RCC 7860 (cell line): ENCODE measurements around the gene KIF16B.

Source experiments
- DNase-seq: peaks from one replicate; pipeline ENCODE4 v3.0.0-alpha.2; 2015; ENCODE audit warnings: low spot score
- FAIRE-seq: peaks from 2 replicates; lab custom pipeline; 2012; peaks lifted over from hg19 to GRCh38; lab: Jason Lieb, UNC

Gene KIF16B, protein sequence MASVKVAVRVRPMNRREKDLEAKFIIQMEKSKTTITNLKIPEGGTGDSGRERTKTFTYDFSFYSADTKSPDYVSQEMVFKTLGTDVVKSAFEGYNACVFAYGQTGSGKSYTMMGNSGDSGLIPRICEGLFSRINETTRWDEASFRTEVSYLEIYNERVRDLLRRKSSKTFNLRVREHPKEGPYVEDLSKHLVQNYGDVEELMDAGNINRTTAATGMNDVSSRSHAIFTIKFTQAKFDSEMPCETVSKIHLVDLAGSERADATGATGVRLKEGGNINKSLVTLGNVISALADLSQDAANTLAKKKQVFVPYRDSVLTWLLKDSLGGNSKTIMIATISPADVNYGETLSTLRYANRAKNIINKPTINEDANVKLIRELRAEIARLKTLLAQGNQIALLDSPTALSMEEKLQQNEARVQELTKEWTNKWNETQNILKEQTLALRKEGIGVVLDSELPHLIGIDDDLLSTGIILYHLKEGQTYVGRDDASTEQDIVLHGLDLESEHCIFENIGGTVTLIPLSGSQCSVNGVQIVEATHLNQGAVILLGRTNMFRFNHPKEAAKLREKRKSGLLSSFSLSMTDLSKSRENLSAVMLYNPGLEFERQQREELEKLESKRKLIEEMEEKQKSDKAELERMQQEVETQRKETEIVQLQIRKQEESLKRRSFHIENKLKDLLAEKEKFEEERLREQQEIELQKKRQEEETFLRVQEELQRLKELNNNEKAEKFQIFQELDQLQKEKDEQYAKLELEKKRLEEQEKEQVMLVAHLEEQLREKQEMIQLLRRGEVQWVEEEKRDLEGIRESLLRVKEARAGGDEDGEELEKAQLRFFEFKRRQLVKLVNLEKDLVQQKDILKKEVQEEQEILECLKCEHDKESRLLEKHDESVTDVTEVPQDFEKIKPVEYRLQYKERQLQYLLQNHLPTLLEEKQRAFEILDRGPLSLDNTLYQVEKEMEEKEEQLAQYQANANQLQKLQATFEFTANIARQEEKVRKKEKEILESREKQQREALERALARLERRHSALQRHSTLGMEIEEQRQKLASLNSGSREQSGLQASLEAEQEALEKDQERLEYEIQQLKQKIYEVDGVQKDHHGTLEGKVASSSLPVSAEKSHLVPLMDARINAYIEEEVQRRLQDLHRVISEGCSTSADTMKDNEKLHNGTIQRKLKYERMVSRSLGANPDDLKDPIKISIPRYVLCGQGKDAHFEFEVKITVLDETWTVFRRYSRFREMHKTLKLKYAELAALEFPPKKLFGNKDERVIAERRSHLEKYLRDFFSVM (N-terminal part only)

DNA sequence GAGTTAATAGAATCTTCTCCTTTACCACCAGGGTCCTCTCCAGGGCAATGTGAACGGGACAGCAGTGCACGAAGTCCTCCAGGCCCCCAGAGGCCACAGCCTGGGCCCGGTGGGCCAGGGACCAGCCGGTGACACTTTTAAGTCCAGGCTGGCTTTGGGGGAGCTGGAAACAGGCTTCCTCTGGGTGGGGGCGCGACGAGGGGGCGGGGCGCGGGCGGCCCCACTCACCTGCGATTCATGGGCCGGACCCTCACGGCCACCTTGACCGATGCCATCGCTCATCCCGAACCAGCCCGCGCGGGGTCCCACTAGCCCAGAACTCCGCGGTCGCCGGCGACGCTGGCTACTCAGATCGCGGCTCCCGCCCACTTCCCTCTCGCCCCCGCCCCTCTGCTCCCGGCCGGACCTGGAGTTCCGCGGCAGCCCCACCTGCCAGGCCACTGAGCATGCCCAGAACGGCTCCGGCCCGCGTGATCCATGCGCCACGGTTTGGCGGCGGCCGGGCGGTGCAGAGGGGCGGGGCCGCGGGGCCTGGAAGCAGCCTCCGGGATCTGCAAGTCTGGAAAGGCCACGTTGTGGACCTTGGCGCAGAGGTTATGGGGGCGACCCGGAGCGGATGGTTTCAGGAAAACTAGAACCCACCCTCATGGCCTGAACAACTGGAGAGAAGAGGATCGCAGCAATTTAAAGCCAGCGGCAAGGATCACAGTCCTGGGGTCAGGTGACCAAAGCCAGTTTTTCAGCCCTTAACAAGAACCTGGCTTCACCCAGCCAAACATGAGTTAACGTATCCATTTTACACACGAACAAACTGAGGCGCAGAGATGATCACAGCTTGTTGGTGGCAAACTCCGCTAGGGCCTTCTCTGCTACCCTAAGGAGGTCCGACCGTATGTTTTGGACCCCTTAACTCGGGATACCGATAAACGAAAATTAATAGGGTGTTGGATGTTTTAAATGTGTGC, at the start of gene KIF16B:
Gene KIF16B (minus strand): TSS at position 448 of the 965 bp plus-strand sequence. CDS start 173 bp downstream, at position 275.
- DNase-seq (peak; percentile 67), FAIRE-seq (no peak)

DNA sequence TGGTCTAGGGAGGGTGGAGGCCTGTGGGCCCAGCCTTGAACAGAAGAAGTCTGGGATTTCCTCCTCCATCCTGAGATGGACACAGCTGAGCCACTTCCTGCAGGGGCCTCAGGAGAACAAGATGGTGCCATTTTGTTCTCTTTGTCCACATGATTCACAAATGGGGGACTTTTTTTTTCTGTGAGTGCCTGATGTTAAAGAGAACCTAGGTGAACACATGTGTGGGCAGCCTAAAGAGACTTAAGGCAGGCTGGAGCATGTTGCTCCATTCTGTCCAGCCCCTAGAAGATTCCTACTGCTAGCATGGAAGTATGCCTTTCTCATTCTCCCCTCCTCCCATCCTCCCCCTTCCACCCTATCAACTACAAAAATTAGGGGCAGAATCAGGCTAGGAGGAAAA, 49.3 kb upstream of the KIF16B start:
- no peak for DNase-seq
- FAIRE-seq, result no peak

DNA sequence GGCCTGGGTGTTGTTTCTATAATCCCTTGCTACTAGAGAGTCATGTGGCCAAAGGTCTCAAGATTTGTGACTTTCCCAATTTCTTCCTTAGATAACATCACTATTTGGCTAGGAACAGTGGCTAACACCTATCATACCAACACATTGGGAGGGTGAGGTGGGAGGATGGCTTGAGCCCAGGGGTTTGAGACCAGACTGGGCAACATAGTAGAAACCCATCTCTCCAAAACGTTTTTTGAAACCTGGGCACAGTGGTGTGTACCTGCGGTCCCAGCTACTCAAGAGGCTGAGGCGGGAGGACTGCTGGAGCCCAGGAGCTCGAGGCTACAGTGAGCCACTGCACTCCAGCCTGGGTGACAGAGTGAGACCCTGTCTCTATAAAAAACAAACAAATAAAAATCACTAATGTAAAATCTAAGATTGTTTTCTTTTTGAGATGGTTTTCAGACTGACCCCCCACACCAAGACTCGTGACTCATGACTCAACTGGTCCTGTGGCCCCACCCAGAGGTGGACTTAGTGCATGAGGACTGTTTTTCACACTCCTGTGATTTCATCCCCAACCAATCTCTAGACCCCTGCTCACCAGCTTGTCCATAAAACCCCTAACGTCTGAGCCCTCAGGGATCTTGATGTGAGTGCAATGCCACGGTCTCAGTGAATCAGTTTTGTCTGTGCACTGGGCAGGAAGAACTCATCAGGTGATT, 48.3 kb upstream of the KIF16B start:
- FAIRE-seq (no peak), DNase-seq (no peak)

DNA sequence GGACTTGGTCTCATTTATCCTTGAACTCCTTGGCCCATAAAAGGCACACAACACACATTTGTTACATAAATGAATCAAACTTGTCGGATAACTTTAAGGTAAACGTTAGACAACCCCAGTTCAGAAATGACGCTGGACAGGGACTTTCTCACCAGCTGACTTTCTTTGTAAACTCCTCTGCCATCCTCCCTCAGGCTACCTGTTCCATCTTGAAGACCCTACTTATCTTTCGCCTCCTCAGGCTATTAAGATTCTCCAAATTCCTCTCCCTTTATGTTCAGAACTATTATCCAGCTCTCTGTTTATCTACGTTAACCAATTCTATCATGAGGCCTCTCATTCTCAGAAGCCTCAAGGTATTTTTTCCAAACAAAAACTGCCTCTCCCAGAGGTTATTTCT, 47.7 kb upstream of the KIF16B start:
- DNase-seq, result no peak
- no peak for FAIRE-seq

DNA sequence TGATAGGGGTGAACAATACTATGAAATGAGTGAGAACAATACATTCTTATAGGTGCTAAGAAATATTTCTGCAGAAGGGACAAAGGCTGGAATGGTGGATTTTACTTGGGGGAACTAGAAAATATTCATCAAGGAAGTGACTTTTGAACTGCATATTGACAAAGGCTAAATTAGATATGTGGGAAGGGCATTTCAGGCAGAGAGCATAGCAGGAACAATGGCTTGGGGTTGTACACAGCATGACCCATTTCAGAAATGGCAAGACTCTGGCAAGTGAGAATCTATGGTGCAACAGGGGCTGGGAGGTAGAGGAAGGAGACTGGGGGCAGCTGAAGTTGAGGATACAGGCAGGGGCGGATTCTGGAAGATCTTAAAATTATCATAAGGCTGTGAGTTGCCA, 46.7 kb upstream of the KIF16B start:
- FAIRE-seq, result no peak
- no peak for DNase-seq

DNA sequence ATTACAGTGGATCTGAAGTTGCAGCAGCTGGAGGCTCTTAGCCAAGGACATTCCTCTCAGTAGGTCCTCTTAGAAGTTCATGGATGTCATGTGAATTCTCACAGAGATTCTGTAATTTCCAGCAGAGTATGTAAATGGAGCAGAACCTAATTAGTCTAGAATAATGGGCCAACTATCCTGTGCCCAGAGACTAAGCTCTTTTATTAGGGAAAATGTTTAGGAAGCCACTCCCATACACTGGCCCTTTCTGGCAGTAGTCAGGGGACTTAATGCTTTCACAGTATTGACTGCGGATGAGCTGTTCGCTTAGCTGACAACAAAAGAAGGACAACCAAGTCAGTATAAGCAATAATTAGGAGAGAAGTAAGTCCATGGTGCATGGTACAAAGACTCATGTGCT, 43.8 kb upstream of the KIF16B start:
- FAIRE-seq (no peak), DNase-seq (no peak)

DNA sequence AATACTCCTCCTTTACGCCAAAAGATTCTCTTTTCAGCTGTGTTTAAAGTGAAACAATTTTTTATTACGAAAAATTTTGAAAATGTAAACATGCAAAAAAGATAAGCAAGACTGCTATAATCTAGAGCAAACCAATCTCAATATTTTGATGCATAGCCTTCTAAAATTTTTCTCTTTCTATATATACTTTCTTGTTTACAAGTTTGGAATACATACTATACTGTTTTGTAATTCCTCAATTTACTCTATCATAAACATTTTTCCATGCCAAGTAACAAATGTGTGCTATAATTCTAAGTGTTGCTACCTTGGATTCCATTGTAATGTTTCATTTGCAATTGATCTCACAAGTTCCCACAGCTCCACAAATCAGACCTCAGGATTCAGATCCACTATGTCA, 43.1 kb upstream of the KIF16B start:
- FAIRE-seq, result no peak
- DNase-seq, result no peak

DNA sequence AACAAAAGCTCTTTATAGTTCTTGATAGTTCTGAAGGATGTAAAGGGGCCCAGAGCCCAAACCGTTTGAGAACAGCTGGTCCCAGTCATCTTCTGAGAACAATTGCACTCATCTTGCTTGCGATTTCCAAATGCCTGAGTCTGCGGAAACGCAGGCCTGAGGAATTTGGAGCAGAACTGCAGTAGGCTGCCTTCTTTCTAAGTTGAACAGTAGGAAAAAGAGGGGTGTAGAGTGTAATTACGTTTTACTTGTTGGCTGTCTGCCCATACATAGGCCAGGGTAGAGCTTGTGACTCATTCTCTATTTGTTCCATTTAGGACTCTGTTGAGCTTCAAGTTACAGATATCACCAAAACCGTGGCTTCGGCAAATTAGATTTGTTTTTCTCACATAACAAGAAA, 42.0 kb upstream of the KIF16B start:
- no peak for DNase-seq
- FAIRE-seq, result no peak

DNA sequence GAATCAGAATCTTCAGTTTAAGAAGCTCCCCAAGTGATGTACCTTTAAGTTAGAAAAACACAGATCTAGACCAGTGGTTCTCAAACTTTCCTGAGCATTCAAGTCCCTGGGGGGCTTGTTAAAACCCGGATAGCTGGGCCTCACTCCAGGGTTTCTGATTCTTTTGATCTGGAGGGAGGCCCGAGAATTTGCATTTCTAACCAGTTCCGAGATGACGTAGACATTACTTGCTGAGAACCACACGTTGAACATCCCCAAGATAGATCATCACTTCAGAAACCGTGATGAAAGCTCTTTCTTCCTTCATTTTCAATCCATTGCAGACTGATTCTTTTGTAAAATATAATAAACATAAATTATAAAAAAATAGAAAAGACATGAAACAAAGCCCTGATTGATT, 40.7 kb upstream of the KIF16B start:
- FAIRE-seq (no peak), DNase-seq (no peak)

DNA sequence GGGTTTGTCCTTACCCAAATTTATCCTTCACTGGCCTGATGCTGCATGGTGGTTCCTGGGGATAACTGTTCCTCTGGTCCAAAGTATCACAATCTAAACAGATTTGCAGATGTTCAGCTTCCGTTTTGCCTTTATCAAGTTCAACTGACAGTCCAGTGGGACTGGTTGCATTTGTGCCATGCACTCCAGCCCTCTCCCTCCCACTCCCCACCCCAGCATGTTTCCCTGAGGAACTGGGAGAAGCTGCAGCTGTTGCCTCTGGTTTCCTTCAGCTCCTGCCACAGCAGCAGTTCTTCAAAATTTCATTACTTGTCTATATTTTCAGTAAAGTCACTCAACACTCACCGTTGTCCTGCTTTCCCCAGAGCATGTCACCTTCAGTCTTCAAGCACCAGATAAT, 39.5 kb upstream of the KIF16B start:
- DNase-seq, result no peak
- no peak for FAIRE-seq

DNA sequence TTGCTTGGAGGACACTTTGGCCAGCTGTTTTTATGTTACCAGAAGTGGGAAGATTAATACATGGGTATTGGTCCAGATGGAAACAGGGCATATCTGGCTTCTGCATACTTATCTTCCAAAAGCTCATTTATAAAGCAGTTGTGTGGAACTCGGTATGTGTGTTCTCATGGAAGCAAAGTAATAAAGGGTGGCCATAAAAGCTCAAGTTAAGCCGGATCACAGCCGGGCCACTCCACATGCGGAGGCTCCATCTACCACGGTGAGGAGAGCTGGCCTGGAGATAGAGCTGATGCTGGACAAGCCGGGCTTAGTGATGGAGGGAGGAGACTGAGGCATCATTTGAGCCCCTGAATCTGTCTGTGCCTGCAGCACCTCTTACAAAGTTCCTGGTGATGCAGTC, 38.6 kb upstream of the KIF16B start:
- FAIRE-seq (no peak), DNase-seq (no peak)

DNA sequence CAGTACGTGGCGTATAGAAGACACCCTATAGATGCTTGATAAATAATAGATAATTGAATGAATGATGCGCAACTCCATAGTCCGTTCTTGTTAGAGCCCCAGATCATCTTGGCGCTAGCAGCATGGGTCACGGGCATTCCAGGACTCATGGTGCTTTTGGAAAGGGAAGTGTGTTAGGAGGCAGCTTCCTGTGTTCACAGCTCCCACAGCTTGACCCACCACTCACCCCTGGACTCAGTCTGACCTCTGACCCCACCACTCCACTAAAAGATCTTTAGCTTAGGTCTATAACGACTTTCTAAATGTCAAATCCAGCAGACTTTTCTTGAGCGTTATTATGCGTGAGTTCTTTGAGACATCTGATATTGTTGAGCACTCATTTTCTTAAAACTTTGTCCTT, 35.8 kb upstream of the KIF16B start:
- no peak for DNase-seq
- FAIRE-seq, result no peak

DNA sequence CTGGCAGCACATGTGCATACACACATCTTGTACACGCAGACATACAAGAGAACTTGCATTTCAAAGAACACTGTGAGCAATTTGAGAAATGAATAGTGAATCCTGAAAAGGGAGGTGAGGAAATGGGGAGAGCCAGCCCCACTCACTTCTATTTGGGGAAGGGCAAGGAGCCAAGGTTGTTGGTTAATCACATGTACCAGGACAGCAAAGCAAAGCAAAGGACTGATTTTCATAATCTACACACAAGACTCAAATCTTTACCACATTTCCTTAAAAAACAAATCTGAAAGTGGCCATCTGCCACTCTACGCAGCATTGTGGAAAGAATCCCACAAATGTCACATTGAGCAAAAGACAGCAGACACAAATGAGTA, 35.0 kb upstream of the KIF16B start:
- FAIRE-seq (no peak), DNase-seq (no peak)

DNA sequence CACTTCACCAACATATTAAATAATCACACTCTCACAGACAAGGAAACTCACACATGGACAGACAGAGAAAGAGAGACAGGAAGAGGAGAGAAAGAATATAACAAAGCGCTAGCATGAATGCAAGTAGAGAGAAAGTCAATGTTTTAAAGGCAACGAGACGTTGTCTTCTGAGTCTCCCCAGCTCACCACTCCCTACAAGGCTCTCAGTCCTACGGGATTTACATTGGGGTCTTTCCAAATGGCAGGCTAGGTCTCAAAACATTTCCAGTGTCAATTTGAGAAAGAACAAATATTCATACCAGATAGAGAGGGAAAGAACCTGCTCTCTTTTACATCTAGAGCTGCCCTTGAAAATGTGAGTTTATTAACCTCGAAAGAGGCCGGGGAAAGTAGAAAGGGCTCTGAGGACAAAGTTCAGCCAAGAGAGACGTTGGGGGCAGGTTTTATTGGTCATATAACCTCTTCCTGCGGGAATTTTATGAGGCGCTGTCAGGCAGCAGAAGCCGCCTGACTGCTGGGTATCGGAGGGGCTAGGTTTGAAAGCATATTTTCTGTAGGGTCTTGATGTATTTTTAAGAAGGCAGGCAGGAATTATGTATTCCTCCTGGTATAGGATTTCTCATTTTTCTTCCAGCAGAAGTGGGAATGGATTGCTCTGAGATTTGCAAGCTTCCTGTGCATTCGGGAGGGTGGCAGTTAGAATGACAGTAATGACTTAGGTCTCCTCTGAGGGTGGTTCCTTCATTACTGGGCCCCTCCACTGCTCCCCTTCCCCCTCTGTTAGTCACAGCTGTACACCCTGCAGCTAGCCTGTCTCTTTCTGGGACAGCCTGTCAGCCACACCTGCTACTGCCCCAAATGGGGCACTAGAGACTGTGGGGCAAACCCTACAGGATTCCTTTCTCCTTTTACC, 34.4 kb upstream of the KIF16B start:
- FAIRE-seq (no peak), DNase-seq (no peak)

DNA sequence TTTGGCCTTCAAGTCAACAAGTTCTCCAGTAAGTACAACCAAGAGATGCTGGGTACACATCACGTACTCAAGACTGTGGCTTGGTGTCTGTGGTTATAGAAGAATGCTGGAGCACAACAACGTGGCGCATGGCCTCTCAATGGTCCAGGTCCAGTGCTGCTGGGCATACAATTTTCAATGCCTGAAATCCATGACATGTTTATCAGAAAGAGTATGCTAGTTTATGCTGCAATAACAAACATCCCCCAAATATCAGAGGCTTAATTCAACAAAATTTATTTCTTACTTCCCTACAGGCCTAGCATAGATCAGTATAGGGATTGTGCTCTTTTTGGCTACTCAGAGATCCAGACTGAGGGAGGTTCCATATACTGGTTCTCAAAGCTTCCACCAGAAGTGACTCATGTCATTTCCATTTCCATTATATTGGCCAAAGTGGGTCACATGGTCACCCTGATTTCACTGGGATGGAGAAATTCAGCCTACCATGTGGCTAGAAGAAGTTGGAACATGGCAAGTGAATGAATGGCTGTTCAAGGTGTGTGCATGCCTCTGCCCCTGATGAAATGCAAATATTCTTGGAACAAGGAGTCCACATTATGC, 33.3 kb upstream of the KIF16B start:
- no peak for FAIRE-seq
- DNase-seq, result no peak

DNA sequence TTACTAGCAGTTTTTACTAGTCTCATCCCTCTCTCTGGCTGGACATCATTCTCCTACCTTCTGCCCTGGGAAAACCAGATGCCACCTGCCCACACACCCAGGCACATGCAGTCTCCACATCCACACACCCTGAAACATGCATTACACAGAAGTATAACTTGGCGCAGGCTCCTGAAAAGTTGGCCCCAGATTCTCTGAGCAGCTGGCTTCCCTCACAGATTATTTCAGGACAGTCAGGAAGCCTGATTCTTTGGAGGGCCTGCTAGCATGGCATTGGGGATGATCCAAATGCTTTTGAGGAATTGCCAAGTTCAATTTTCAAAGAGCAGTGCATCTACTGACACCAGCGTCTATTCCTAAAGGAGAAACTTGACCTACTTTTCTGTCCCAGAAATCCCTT, 27.8 kb upstream of the KIF16B start:
- FAIRE-seq, result no peak
- no peak for DNase-seq

DNA sequence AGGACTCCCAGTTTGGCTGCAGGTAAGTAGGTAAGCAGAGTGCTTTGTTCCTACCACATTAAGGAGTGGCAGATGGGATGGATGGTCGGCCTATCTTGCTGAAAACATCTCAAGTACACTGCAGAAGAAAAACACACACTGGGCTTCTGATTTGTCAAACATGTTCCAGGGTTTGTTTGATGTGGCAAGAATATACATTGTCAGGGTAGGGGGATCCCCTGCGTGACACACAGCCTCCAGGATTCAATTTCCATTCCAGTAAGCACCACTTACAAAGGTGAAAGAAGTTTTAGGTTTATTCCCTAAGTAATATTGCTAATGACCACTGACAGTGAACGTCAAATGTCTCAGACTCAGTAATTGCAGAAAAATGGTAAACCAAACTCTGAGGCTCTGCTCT, 26.0 kb upstream of the KIF16B start:
- no peak for FAIRE-seq
- DNase-seq, result no peak

DNA sequence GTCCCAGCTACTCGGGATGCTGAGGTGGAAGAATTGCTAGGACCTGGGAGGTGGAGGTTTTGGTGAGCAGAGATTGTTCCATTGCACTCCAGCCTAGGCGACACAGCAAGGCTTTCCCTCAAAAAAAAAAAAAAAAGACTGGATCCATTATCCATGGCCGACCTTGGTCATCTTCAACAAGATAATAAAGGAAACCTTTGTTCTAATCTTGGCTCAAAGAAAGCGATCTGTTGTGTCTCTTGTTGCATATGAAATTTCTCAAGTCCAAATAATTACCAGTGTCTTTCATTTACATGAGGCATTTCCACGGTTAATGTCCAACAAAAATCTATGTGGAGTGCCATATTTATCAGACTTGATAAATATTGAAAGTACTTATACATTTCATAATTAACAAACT, 23.7 kb upstream of the KIF16B start:
- FAIRE-seq (no peak), DNase-seq (no peak)
